BE2C (cell line): ENCODE results near the gene TSBP1.

Experiments used
- DNase-seq: peaks from one replicate; pipeline ENCODE4 v3.0.0-alpha.2; 2020
- H3K27me3 ChIP-seq: fragments of 250-450 bp; sonication (Bioruptor Pico); 2 replicates; pipeline ENCODE4 v1.5.1; 2020; ENCODE audit warnings: mild to moderate bottlenecking
- H3K36me3 ChIP-seq: fragments of 250-450 bp; sonication (Bioruptor Pico); 2 replicates; pipeline ENCODE4 v1.5.1; 2020; ENCODE audit warnings: mild to moderate bottlenecking
- H3K4me1 ChIP-seq: fragments of 250-450 bp; sonication (Bioruptor Pico); 2 replicates; pipeline ENCODE4 v1.5.1; 2020
- H3K4me3 ChIP-seq: 2 replicates; pipeline ENCODE4 v1.5.1; 2011; ENCODE audit warnings: low read depth, low read length
- H3K9me3 ChIP-seq: fragments of 250-450 bp; sonication (Bioruptor Pico); 2 replicates; pipeline ENCODE4 v1.5.1; 2020
- CTCF ChIP-seq: IDR thresholded peaks from 2 replicates; pipeline ENCODE4 v1.5.1; 2012; ENCODE audit warnings: mild to moderate bottlenecking, low read depth, low read length

TSBP1 gene

GRCh38 chr6:32406857-32407256, 35.2 kb upstream of the TSBP1 start, which contains the start of gene BTNL2:
TSS of gene BTNL2 (minus strand) at chr6:32407181. CDS start at chr6:32407123, 58 bp downstream.
- no peak for TF ChIP-seq CTCF
- Histone ChIP-seq H3K4me3 (no peak within 1 kb of the TSS), H3K4me1 (no peaks in the 10 kb centered on the region), H3K9me3 (no peaks in the 10 kb centered on the region), H3K36me3 (no peaks in the 10 kb centered on the region), H3K27me3 (peaks cover 69% of the 10 kb centered on the region)
- DNase-seq, result no peak

- TF ChIP-seq CTCF, result no peak
- H3K4me1 ChIP-seq, result no peaks in the 10 kb centered on the region
- DNase-seq, result no peak
- no peak overlapping the region for H3K4me3 ChIP-seq
- no peaks in the 10 kb centered on the region for H3K9me3 ChIP-seq
- peaks cover 69% of the 10 kb centered on the region for H3K27me3 ChIP-seq
- no peaks in the 10 kb centered on the region for H3K36me3 ChIP-seq
Measured at GRCh38 chr6:32406197-32406596, 34.5 kb upstream of the TSBP1 start.

GRCh38 chr6:32405656-32406055, 34.0 kb upstream of the TSBP1 start:
- no peak for TF ChIP-seq CTCF
- no peak for DNase-seq
- H3K4me3 ChIP-seq, result no peak overlapping the region
- H3K9me3 ChIP-seq, result no peaks in the 10 kb centered on the region
- peaks cover 69% of the 10 kb centered on the region for H3K27me3 ChIP-seq
- H3K36me3 ChIP-seq, result no peaks in the 10 kb centered on the region
- H3K4me1 ChIP-seq, result no peaks in the 10 kb centered on the region

GRCh38 chr6:32402812-32403211, 31.1 kb upstream of the TSBP1 start:
- no peaks in the 10 kb centered on the region for H3K36me3 ChIP-seq
- no peaks in the 10 kb centered on the region for H3K4me1 ChIP-seq
- TF ChIP-seq CTCF, result 0 out of 2 replicates have a peak, but pooled peaks have one; percentile 5
- no peak overlapping the region for H3K4me3 ChIP-seq
- peaks cover 53% of the 10 kb centered on the region for H3K27me3 ChIP-seq
- DNase-seq, result no peak
- H3K9me3 ChIP-seq, result no peaks in the 10 kb centered on the region

GRCh38 chr6:32401284-32401963, 29.7 kb upstream of the TSBP1 start:
- DNase-seq, result no peak
- Histone ChIP-seq H3K4me1 (no peaks in the 10 kb centered on the region), H3K9me3 (no peaks in the 10 kb centered on the region), H3K36me3 (no peaks in the 10 kb centered on the region), H3K4me3 (no peak overlapping the region), H3K27me3 (peaks cover 40% of the 10 kb centered on the region)
- TF ChIP-seq CTCF, result no peak

GRCh38 chr6:32397252-32397920, 25.7 kb upstream of the TSBP1 start:
- Histone ChIP-seq H3K27me3 (peaks cover 33% of the 10 kb centered on the region), H3K4me3 (no peak overlapping the region), H3K9me3 (no peaks in the 10 kb centered on the region), H3K36me3 (no peaks in the 10 kb centered on the region), H3K4me1 (no peaks in the 10 kb centered on the region)
- no peak for TF ChIP-seq CTCF
- no peak for DNase-seq
